HepG2 (cell line): ENCODE results near the gene SEPTIN5. TPM values are rescaled to one million over a fixed set of nuclear protein-coding genes. Genes with fewer than 3 reads are reported as not detected.

Experiments used
- ARNTL ChIP-seq: sonication (generic); formaldehyde crosslinking; IDR thresholded peaks from 2 replicates; pipeline ENCODE4 v1.4.0; 2020; ENCODE audit warnings: mild to moderate bottlenecking, missing genetic modification reagents
- EEA1 ChIP-seq: sonication (generic); formaldehyde crosslinking; IDR thresholded peaks from 2 replicates; pipeline ENCODE4 v1.5.1; 2020; ENCODE audit warnings: mild to moderate bottlenecking, missing genetic modification reagents, borderline replicate concordance
- GTF3A ChIP-seq: sonication (generic); formaldehyde crosslinking; conservative IDR thresholded peaks from 2 replicates; pipeline ENCODE4 v1.4.0; 2020; ENCODE audit warnings: mild to moderate bottlenecking, missing genetic modification reagents
- HNRNPK ChIP-seq: fragments of 200-400 bp; formaldehyde crosslinking; IDR thresholded peaks from 2 replicates; pipeline ENCODE4 v1.6.1; 2018; ENCODE audit warnings: low read length, low read depth, moderate library complexity, mild to moderate bottlenecking; ENCODE audit not compliant: poor library complexity, severe bottlenecking
- NRL ChIP-seq: sonication (generic); formaldehyde crosslinking; IDR thresholded peaks from 2 replicates; pipeline ENCODE4 v1.5.0; 2020; ENCODE audit warnings: missing genetic modification reagents, mild to moderate bottlenecking, moderate library complexity, borderline replicate concordance
- POLR2G ChIP-seq: fragments of 200-400 bp; formaldehyde crosslinking; IDR thresholded peaks from 2 replicates; pipeline ENCODE4 v1.6.1; 2018; ENCODE audit warnings: mild to moderate bottlenecking, low read depth, low read length, moderate library complexity
- RELA ChIP-seq: sonication (generic); formaldehyde crosslinking; IDR thresholded peaks from 2 replicates; pipeline ENCODE4 v1.4.0; 2020; ENCODE audit warnings: missing genetic modification reagents
- TBP ChIP-seq: sonication (generic); formaldehyde crosslinking; IDR thresholded peaks from 2 replicates; pipeline ENCODE4 v1.5.0; 2020; ENCODE audit warnings: missing genetic modification reagents
- XRCC5 ChIP-seq: fragments of 200-400 bp; formaldehyde crosslinking; optimal IDR thresholded peaks from 2 replicates; pipeline ENCODE3; 2017; ENCODE audit warnings: mild to moderate bottlenecking, low read length
- ZNF207 ChIP-seq: fragments of 450-650 bp; IDR thresholded peaks from 2 replicates; pipeline ENCODE4 v1.6.1; 2016; ENCODE audit warnings: antibody characterized with exemption, borderline replicate concordance
- ZNF24 ChIP-seq: fragments of 450-650 bp; IDR thresholded peaks from 2 replicates; pipeline ENCODE4 v1.6.1; 2017; ENCODE audit warnings: antibody characterized with exemption, mild to moderate bottlenecking
- ZNF264 ChIP-seq: sonication (generic); formaldehyde crosslinking; IDR thresholded peaks from 2 replicates; pipeline ENCODE4 v1.4.0; 2020; ENCODE audit warnings: missing genetic modification reagents
- ZNF317 ChIP-seq: sonication (generic); formaldehyde crosslinking; IDR thresholded peaks from 2 replicates; pipeline ENCODE4 v1.5.0; 2020; ENCODE audit warnings: mild to moderate bottlenecking, missing genetic modification reagents
- ZNF550 ChIP-seq: sonication (generic); formaldehyde crosslinking; IDR thresholded peaks from 2 replicates; pipeline ENCODE4 v1.4.0; 2020; ENCODE audit warnings: mild to moderate bottlenecking, missing genetic modification reagents, borderline replicate concordance
- polyA plus RNA-seq, 8 experiments: library from polyadenylated mRNA; depleted of rRNA in 3 of 8; stranded (reverse) in 7 of 8; unstranded in 1 of 8; fragments of >200 nt; fragmentation: Illumina TruSeq in 4 of 8; extraction: Trizol in 4 of 8; gene quantifications; 2 replicates each; pipeline versions ENCODE4 v1.2.1 to v1.2.3, GENCODE V29; 2011 to 2016; ENCODE audit warnings: low read depth in 4 of 8, missing spikeins in 1 of 8, mixed read lengths in 1 of 8; ENCODE audit not compliant: insufficient read depth in 1 of 8
- total RNA-seq, 5 experiments: library from RNA; depleted of rRNA; stranded (reverse); fragments of >200 nt; fragmentation: Illumina TruSeq; extraction: Trizol; gene quantifications; 2 replicates each; pipeline ENCODE4 v1.2.3, GENCODE V29; 2016; ENCODE audit warnings: low read depth in 1 of 5
- TF ChIP-seq, protein P1 (sequence below): IDR thresholded peaks from 2 replicates; pipeline ENCODE4 v1.6.1; 2016; ENCODE audit warnings: low read depth
- TF ChIP-seq, protein P2 (sequence below): sonication (generic); formaldehyde crosslinking; IDR thresholded peaks from 2 replicates; pipeline ENCODE4 v1.4.0; 2020; ENCODE audit warnings: mild to moderate bottlenecking, missing genetic modification reagents
- TF ChIP-seq, protein P3 (sequence below): sonication (generic); formaldehyde crosslinking; IDR thresholded peaks from 2 replicates; pipeline ENCODE4 v1.5.0; 2020; ENCODE audit warnings: mild to moderate bottlenecking, missing genetic modification reagents
- TF ChIP-seq, protein P4 (sequence below): sonication (generic); formaldehyde crosslinking; IDR thresholded peaks from 2 replicates; pipeline ENCODE4 v1.8.0; 2022; ENCODE audit warnings: missing genetic modification reagents, mild to moderate bottlenecking, borderline replicate concordance
- TF ChIP-seq, protein P5 (sequence below): sonication (generic); formaldehyde crosslinking; IDR thresholded peaks from 2 replicates; pipeline ENCODE4 v1.4.0; 2020; ENCODE audit warnings: missing genetic modification reagents, borderline replicate concordance
- TF ChIP-seq, protein P6 (sequence below): sonication (generic); formaldehyde crosslinking; IDR thresholded peaks from 2 replicates; pipeline ENCODE4 v1.4.0; 2020; ENCODE audit warnings: missing genetic modification reagents, low read depth, mild to moderate bottlenecking, borderline replicate concordance

The SEPTIN5 gene
- total and polyA plus RNA-seq, 2 of the 13 experiments (the other 11 are each of a cell fraction or from before 2014, with no cell fraction given), result 0.33 TPM; not detected in 1

DNA sequence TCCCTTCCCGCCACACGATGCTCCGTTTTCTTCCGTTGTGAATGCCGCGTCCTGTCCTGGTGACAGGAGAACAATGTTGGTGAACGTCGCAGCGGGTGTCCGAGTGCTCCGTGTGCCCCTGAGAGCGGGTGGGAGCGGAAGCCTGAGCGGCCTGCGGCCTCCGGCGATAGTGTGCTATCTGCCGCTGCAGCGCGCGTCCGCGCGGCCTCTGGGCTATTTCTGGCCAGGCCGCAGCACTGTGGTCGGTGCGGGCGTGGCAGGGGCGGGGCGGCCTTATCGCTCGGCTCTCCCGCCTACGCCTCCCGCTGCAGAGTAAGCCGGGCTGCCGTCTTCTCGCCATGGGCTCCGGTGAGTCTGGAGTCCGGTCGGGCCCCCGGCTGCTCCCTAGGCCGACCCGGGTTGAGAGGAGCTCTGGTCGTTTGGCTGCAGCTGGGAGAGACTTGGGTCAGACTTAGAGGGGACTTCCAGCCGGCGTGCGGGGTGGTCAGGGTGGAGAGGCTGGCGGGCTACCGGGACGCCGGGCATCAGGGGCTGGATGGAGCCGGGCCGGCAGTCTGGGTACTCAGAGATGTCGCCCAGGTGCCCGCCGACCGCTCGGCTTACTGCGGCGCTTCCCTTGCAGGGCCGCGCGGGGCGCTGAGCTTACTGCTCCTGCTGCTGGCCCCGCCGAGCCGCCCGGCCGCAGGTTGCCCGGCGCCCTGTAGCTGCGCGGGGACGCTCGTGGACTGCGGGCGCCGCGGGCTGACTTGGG is 9.1 kb downstream of the SEPTIN5 start, which contains the start of gene GP1BB (continued):
- TF ChIP-seq, protein P1, sequence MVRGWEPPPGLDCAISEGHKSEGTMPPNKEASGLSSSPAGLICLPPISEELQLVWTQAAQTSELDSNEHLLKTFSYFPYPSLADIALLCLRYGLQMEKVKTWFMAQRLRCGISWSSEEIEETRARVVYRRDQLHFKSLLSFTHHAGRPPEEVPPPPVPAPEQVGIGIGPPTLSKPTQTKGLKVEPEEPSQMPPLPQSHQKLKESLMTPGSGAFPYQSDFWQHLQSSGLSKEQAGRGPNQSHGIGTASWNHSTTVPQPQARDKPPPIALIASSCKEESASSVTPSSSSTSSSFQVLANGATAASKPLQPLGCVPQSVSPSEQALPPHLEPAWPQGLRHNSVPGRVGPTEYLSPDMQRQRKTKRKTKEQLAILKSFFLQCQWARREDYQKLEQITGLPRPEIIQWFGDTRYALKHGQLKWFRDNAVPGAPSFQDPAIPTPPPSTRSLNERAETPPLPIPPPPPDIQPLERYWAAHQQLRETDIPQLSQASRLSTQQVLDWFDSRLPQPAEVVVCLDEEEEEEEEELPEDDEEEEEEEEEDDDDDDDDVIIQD (CRISPR knock-in tag), result no peak
- no peak for TF ChIP-seq GTF3A (CRISPR knock-in tag)
- TF ChIP-seq POLR2G, result no peak
- no peak for TF ChIP-seq ZNF550 (CRISPR knock-in tag)
- 0 out of 2 replicates have a peak, but pooled peaks have one; percentile 48 for TF ChIP-seq ZNF317 (CRISPR knock-in tag)
- TF ChIP-seq EEA1, result no peak
- TF ChIP-seq ZNF207, result no peak
- TF ChIP-seq ZNF264, result no peak
- no peak for TF ChIP-seq XRCC5
- no peak for TF ChIP-seq TBP (CRISPR knock-in tag)
- TF ChIP-seq ARNTL (CRISPR knock-in tag), result no peak
- no peak for TF ChIP-seq NRL (CRISPR knock-in tag)
- no peak for TF ChIP-seq RELA (CRISPR knock-in tag)
- TF ChIP-seq ZNF24, result no peak
- TF ChIP-seq HNRNPK, result peak; percentile 30
- TF ChIP-seq, protein P2, sequence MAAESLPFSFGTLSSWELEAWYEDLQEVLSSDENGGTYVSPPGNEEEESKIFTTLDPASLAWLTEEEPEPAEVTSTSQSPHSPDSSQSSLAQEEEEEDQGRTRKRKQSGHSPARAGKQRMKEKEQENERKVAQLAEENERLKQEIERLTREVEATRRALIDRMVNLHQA (CRISPR knock-in tag), result no peak
- TF ChIP-seq, protein P3, sequence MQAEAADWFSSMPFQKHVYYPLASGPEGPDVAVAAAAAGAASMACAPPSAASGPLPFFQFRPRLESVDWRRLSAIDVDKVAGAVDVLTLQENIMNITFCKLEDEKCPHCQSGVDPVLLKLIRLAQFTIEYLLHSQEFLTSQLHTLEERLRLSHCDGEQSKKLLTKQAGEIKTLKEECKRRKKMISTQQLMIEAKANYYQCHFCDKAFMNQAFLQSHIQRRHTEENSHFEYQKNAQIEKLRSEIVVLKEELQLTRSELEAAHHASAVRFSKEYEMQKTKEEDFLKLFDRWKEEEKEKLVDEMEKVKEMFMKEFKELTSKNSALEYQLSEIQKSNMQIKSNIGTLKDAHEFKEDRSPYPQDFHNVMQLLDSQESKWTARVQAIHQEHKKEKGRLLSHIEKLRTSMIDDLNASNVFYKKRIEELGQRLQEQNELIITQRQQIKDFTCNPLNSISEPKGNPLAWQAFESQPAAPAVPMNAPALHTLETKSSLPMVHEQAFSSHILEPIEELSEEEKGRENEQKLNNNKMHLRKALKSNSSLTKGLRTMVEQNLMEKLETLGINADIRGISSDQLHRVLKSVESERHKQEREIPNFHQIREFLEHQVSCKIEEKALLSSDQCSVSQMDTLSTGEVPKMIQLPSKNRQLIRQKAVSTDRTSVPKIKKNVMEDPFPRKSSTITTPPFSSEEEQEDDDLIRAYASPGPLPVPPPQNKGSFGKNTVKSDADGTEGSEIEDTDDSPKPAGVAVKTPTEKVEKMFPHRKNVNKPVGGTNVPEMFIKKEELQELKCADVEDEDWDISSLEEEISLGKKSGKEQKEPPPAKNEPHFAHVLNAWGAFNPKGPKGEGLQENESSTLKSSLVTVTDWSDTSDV (CRISPR knock-in tag), result no peak
- TF ChIP-seq, protein P4, sequence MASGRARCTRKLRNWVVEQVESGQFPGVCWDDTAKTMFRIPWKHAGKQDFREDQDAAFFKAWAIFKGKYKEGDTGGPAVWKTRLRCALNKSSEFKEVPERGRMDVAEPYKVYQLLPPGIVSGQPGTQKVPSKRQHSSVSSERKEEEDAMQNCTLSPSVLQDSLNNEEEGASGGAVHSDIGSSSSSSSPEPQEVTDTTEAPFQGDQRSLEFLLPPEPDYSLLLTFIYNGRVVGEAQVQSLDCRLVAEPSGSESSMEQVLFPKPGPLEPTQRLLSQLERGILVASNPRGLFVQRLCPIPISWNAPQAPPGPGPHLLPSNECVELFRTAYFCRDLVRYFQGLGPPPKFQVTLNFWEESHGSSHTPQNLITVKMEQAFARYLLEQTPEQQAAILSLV (CRISPR knock-in tag), result no peak
- TF ChIP-seq, protein P5, sequence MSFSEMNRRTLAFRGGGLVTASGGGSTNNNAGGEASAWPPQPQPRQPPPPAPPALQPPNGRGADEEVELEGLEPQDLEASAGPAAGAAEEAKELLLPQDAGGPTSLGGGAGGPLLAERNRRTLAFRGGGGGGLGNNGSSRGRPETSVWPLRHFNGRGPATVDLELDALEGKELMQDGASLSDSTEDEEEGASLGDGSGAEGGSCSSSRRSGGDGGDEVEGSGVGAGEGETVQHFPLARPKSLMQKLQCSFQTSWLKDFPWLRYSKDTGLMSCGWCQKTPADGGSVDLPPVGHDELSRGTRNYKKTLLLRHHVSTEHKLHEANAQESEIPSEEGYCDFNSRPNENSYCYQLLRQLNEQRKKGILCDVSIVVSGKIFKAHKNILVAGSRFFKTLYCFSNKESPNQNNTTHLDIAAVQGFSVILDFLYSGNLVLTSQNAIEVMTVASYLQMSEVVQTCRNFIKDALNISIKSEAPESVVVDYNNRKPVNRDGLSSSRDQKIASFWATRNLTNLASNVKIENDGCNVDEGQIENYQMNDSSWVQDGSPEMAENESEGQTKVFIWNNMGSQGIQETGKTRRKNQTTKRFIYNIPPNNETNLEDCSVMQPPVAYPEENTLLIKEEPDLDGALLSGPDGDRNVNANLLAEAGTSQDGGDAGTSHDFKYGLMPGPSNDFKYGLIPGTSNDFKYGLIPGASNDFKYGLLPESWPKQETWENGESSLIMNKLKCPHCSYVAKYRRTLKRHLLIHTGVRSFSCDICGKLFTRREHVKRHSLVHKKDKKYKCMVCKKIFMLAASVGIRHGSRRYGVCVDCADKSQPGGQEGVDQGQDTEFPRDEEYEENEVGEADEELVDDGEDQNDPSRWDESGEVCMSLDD (CRISPR knock-in tag), result no peak
- TF ChIP-seq, protein P6, sequence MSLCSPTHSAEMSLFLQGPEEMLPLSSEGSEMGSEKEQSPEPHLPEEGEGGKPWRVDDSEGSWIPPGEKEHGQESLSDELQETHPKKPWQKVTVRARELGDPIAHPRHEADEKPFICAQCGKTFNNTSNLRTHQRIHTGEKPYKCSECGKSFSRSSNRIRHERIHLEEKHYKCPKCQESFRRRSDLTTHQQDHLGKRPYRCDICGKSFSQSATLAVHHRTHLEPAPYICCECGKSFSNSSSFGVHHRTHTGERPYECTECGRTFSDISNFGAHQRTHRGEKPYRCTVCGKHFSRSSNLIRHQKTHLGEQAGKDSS (CRISPR knock-in tag), result 0 out of 2 replicates have a peak, but pooled peaks have one; percentile 37
